Raji (cell line): ENCODE results near the gene CACNA1D.

Experiments used
- POLR2A ChIP-seq: IDR thresholded peaks from 2 replicates; pipeline ENCODE4 v1.6.1; 2011; ENCODE audit warnings: low read depth, low read length, control low read depth; ENCODE audit not compliant: insufficient read depth

Gene CACNA1D

DNA sequence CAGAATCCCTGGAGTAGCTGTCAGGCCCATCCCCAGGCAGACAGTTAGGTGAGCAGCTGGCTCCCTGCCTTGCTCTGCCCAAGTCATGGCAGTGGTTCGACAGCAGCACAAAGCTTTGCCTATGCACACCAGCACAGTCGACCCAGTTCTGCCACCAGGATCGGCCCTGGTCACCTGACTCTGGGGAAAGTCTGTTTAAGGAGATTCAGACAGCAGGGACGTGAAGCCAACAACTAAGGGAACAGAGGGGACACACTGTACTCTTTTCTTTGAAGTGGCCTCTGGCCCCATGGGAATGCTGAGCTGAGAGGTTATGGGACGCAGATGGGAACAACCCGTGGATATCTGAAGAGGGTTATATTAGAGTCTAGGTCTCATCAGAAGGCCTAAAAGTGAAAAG, 217.0 kb downstream of the CACNA1D start:
- TF ChIP-seq POLR2A, result no peak

- no peak for TF ChIP-seq POLR2A
Measured at GRCh38 chr3:53712817-53713388, 218.5 kb downstream of the CACNA1D start.

DNA sequence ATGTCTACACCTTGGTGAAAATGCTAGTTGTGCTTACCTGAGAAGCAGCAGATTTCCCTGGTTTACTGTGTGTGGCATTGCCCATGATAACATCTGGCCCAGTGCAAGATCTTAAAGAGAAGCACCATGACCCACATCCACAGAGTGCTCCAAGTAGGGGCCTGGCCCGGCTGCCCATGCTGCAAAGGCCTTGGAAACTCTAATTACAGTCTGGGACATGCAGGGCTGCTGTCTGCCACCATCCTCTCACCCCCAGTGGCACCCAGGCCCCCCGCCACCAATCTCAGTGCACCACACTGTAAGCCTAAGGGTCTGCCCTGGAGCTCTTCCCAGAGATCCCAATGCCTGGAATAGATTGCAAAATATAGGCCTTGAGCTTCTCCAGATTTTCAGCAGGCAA, 219.2 kb downstream of the CACNA1D start:
- no peak for TF ChIP-seq POLR2A

DNA sequence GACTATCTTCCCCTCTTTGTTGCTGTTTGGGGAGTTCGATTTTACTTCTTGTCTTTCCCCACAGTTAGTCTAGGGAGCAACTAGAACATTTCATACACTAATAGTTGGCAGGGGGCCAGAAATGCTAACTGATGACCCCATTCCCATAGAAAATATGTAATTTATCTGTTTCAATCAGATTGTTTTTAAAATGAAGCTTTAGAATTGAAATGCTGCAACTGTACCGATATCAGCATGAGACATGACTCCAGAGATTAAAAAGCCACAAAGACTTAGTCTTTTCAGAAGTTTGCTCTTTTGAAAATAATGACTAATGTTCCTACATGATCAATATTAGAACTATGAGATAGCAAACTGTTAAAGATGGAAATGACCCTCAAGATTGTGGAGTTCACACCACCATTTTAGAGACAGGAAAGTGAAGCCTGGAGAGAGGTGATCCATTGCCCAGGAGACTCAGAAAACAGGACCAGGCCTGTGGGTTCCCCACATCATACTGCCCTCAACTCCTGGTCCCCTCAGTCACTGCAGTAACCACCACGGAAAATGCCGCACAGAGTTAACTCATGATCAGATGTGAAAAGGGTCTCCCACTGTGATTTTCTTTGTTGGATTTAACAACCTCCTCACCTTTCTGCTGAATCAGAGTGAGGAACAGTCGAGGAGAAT, 221.5 kb downstream of the CACNA1D start:
- no peak for TF ChIP-seq POLR2A

DNA sequence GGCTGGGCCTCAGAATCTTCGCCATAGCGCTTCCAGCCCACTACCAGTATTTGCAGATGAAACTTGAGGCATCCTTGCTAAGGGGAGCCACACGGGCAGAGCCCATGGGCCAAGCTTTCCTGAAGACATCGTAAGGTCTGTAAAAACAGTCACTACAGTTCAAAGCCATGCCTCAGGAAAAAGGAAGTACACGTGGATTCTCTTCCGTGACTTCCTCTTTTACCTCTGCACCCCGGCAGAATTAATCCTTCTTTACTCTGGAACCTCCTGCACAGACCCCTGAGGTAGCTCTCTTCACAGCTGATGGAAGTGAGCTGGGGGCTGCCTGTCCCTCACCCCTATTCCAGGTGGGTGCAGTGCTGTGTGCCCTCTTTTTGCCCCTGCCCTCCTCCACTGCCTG, 222.6 kb downstream of the CACNA1D start:
- no peak for TF ChIP-seq POLR2A

GRCh38 chr3:53718462-53718861, 224.1 kb downstream of the CACNA1D start:
- TF ChIP-seq POLR2A, result no peak

DNA sequence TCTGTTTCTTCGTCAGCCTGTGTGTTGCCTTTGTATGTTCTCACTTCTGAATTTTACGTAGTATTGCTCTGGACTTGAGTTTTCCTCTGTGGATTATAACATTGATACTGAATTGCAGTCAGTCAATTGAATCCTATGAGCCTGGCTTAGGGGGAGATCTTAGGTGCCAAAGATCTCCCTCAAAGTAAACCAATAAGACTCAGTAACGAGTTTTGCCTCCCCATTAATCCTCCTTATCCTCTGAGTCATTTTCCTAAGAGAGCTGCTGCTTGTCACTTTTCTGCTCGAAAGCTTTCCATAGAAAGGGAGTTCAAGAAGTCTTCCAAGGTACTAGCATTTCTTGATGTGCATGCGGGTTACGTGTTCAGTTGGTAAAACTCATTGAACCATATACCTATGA, 225.4 kb downstream of the CACNA1D start:
- TF ChIP-seq POLR2A, result no peak

DNA sequence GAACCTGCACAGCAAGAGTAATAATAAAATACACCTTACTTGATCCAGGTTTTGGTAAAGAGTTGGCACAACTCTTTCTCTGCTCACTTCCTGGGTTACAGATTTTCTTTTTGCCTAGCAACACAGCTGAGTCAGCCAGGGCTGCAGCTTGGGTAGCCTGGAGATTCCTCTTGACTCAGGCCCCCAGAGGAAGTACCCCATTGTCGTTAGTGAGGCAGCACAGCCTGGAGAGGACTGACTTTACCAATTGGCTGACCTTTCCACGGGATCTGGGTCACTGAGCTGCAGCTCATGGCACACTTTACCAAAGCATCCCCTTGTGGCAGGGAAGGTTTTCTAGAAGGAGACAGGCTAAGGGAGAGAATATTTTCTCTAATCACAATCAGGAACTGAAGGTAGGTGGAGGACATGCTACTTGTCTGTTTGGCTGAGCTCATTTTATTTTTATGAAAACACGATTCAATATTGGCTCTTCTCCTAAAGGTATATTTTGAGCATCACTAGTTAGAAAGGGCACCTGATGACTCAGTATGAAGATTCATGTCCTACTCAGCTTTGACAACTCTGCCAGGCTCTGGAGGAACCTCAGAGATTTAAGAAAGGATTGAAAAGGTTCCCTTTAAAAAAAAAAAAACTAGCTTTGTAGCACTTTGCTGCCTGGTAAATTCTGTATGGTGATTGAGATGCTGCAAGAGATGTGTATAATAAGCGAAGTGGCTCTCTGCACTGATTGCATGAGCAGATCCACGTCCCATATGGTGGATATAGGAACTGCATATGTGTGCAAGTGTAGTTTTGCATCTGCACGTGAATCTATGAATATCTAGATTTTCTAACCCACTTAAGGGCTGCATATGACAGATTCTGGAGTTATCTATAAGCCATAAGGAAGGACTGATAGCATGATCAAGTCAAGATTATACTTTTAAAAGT, 227.0 kb downstream of the CACNA1D start:
- no peak for TF ChIP-seq POLR2A

DNA sequence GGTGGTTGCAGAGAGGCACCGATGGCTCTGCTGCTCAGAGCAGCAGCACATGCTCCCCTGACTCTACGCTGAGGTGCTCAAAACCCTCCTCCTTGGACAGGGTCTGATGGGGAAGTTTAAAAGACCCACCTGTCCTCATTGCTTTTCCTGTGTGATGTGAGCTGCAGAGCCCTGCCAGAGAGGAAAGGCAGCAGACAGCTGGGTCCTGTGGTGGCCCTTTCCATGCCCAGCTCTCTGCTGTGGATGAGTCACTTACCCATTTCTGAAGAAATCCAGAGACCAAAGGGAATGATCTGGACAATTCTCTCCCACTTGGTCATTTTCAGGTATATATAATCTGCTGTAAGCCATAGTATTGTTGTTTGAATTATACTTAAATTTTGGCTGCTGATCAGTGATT, 230.2 kb downstream of the CACNA1D start:
- no peak for TF ChIP-seq POLR2A

DNA sequence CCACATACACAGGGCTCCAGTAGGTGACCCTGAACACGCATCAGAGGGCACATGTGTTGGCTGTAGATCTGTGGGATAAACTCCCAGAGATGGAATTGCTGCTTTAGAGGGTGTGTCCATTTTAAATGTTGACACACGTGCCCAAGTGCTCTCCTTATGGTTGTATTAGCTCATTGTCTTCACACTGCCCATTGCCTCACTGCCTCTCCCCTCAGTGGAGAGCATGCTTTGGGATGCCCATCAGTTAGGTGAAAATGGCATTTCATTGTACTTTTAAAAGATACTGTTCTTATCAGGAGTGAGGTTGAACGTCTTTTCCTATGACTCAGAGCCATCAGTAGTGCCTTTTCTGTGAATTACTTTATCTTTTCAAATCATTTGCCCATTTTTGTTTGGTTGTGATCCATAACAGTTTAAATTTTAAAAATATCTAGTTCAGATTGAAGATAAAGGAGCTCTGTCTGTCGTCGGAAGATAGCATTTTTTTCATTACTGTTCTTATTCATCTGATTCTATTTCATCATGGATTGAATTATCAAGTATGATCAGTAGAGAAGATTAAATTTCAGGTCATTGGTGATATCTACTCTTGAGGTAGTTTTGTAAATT, 231.1 kb downstream of the CACNA1D start:
- no peak for TF ChIP-seq POLR2A

- TF ChIP-seq POLR2A, result no peak
Measured at GRCh38 chr3:53726643-53727042, 232.2 kb downstream of the CACNA1D start.

- no peak for TF ChIP-seq POLR2A
Measured at GRCh38 chr3:53728606-53729005, 234.2 kb downstream of the CACNA1D start.

DNA sequence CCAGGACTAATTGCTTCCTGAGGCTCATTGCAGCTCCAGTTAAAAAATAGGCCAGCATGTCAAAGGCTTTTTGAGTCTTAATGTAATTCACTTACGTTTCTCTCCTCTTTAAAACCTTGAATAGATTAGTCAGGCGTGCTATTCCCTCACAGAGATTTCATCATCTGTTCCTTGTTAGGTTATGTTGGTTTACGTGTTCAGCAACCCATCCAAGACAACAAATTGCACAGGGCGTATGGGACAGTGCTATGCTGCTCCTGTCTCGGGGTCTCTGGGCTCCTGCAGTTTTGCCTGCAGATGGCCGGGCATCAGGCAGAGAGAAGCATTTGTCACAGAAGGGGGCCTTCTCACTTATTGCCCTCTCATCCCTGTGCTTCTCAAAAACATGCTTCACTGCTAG, 234.7 kb downstream of the CACNA1D start:
- TF ChIP-seq POLR2A, result no peak

DNA sequence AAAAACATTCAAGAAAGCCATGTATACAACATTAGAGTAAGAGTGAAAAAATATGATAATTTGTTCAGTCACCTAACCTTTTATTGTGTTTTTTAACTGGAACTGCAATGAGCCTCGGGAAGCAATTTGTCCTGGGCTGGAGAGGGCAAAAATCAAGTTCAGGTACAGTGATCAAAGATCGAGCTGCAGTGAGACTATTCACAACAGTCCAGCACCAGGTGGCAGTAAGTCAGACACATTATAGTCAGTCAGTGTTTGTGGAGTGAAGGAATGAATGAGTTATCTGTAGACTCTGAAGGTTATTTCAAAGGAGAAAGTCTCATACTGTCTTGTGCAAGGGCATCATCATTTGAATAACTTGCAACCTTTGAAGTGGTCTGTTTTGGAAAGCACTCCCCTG, 235.2 kb downstream of the CACNA1D start:
- TF ChIP-seq POLR2A, result no peak

- no peak for TF ChIP-seq POLR2A
Measured at GRCh38 chr3:53730576-53730975, 236.2 kb downstream of the CACNA1D start.
